Nephron progenitor cell (in vitro differentiated cells): ENCODE data around the gene SLC5A2.
"Not testable (repeated sequence)": the region's sequence is repeated elsewhere in the genome, so short reads cannot be mapped to it uniquely, and the experiment has no call there.

ENCODE experiments used
- DNase-seq: peaks from one replicate; pipeline ENCODE4 v3.0.0; 2021
- H3K27ac Mint-ChIP-seq: 2 replicates; pipeline ENCODE4 v1.8.0; 2021; ENCODE audit warnings: mild to moderate bottlenecking, moderate library complexity, mixed read lengths
- H3K27me3 Mint-ChIP-seq: 2 replicates; pipeline ENCODE4 v1.8.0; 2021; ENCODE audit warnings: mild to moderate bottlenecking, low read depth, mixed read lengths; ENCODE audit not compliant: poor library complexity
- H3K36me3 Mint-ChIP-seq: 2 replicates; pipeline ENCODE4 v1.8.0; 2021; ENCODE audit warnings: low read depth, mixed read lengths
- H3K4me1 Mint-ChIP-seq: 2 replicates; pipeline ENCODE4 v1.8.0; 2021; ENCODE audit warnings: mixed read lengths
- H3K4me3 Mint-ChIP-seq: 2 replicates; pipeline ENCODE4 v1.8.0; 2021; ENCODE audit warnings: mild to moderate bottlenecking, moderate library complexity, mixed read lengths
- H3K9me3 Mint-ChIP-seq: 2 replicates; pipeline ENCODE4 v1.8.0; 2021; ENCODE audit warnings: mild to moderate bottlenecking, moderate library complexity, mixed read lengths
- CTCF ChIP-seq: fragments of 200-600 bp; sonication (generic); IDR thresholded peaks from 2 replicates; pipeline ENCODE4 v1.5.0; 2021; ENCODE audit warnings: antibody characterized with exemption

Gene SLC5A2

DNA sequence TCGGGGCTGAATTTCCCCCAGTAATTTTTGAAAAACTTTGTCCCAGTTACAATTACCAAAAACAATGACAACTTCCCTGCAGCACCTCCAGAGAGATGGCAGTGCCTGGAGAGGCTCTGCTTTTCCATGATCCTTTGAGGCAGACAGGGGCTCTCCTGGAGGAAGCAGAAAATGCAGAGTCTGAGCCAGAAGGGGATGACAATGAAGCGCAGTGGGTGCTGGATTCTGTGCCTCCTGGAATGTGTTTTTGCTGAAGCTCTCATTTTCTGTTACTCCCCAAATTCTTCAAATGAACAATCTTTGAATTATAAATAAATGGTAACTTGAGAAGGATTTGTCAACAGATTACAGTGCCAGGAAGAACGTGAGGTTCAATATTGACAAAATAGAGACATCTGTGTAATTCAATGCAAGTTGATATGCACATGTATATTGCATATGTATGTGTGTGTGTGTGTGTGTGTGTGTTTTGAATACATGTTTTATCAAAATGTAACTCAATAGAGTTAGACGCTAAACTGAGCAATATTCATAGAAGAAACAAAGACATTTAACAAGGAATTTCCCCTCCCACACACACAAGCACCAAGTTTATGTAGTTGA is 35.0 kb downstream of the SLC5A2 start:
- Mint-ChIP-seq H3K4me1 (no peaks in the 10 kb centered on the region), H3K27ac (no peak overlapping the region), H3K4me3 (no peak overlapping the region), H3K36me3 (no peaks in the 10 kb centered on the region), H3K9me3 (peaks cover 24% of the 10 kb centered on the region), H3K27me3 (peaks cover 22% of the 10 kb centered on the region)
- no peak for DNase-seq
- no peak for TF ChIP-seq CTCF

DNA sequence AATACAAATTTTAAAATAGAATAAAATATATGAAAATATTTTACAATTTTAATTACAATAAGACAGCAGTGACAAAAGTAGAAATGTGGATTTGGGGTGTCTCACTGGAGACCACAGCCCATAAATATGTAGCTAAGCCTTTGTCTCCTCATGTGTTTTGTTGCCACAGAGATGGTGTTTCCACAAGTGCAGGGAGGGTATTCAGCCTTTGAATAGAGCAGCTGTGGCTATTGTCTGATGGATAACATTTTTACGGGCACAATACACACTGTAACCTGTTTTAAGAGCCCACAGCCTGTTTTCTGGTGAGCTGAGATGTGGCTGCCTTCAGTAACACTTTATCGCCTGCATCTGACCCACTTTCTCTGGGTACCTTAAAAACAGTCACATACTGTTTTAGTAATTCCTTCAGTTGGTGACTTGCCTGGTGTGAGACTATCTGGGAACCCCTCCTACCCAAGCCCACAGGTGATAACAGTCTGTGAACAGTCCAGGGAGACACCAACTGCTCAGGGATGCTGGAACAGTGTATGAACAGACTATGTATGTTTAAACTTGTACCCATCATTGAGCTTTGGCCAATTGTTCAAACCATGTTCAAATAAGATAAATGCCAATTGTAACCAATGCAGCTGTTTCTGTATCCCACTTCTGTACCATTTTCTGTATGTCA is 37.0 kb downstream of the SLC5A2 start:
- TF ChIP-seq CTCF, result no peak
- peaks cover 21% of the 10 kb centered on the region for H3K27me3 Mint-ChIP-seq
- DNase-seq, result no peak

DNA sequence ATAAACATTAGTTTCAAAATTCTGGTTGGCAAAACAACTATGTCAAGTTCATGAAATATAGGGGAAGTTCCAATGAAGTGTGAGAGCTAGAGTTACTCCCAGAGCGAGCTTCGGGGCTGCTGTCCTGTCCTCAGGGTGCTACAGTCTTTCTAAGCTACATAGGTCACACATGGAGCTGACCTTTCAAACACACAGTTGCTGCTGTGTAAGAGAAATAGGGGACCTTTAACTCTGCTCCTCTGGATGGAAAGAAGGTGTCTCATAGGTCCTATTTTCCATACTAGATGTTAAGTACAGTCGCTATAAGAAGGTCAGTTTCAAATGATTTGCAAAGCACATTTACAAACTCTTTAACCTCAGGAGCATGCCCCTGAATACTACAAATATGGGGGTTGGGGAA is 38.4 kb downstream of the SLC5A2 start:
- Mint-ChIP-seq H3K4me3 (no peak overlapping the region), H3K9me3 (peaks cover 15% of the 10 kb centered on the region), H3K4me1 (no peaks in the 10 kb centered on the region), H3K27me3 (peaks cover 22% of the 10 kb centered on the region), H3K36me3 (no peaks in the 10 kb centered on the region), H3K27ac (no peak overlapping the region)
- TF ChIP-seq CTCF, result no peak
- no peak for DNase-seq

More for the DNA sequence above, 37.0 kb downstream of the SLC5A2 start:
- H3K4me1 Mint-ChIP-seq, result no peaks in the 10 kb centered on the region
- no peak overlapping the region for H3K4me3 Mint-ChIP-seq
- H3K36me3 Mint-ChIP-seq, result no peaks in the 10 kb centered on the region
- H3K27ac Mint-ChIP-seq, result no peak overlapping the region
- H3K9me3 Mint-ChIP-seq, result peaks cover 24% of the 10 kb centered on the region

GRCh38 chr16:31522071-31522470 is 39.1 kb downstream of the SLC5A2 start:
- H3K4me3 Mint-ChIP-seq, result no peak overlapping the region
- peaks cover 10% of the 10 kb centered on the region for H3K9me3 Mint-ChIP-seq
- H3K27ac Mint-ChIP-seq, result no peak overlapping the region
- no peaks in the 10 kb centered on the region for H3K36me3 Mint-ChIP-seq
- H3K27me3 Mint-ChIP-seq, result peaks cover 22% of the 10 kb centered on the region
- DNase-seq, result no peak
- no peak for TF ChIP-seq CTCF
- no peaks in the 10 kb centered on the region for H3K4me1 Mint-ChIP-seq

DNA sequence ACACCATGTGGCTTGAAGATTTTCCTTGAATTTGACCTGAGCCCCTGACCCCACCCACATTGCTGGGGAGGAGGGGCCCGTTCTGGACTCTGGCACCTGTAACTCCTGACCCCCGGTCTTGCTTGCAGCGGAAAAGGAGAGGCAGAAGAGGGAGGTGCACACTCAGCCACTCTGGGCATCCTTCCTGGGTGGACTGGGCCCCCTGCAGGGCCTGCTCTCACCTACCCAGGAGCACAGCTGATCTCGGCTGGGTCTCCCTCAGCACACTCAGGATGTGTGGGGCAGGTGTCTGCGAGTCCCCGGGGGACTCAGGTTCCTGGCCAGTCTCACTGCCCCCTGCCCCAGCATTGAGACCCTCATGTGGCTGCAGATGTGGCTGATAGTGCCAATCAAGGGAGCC is 40.8 kb downstream of the SLC5A2 start:
- H3K36me3 Mint-ChIP-seq, DNase-seq, H3K4me3 Mint-ChIP-seq, H3K4me1 Mint-ChIP-seq, H3K9me3 Mint-ChIP-seq, H3K27ac Mint-ChIP-seq: not testable (repeated sequence)
- H3K27me3 Mint-ChIP-seq, result peaks cover 22% of the 10 kb centered on the region

DNA sequence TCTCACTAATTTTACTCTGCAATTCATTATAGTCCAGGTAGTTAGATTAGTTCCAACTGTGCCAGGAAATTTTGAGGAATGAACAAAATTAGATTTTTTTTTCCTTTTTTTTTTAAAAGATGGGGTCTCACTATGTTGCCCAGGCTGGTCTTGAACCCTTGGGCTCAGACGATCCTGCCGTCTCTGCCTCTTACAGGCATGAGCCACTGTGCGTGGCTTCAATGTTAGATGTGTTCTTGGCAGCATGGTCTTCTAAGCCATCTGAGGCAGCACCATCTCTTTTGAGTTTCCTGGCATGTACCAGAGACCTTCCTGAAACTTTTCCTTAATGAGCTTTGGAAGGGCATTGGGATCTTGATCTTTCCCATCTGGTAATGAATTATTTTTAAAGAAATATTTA is 42.2 kb downstream of the SLC5A2 start:
- Mint-ChIP-seq H3K36me3 (no peaks in the 10 kb centered on the region), H3K4me3 (no peak overlapping the region), H3K27ac (no peak overlapping the region), H3K27me3 (peaks cover 22% of the 10 kb centered on the region), H3K4me1 (peaks cover 13% of the 10 kb centered on the region), H3K9me3 (no peaks in the 10 kb centered on the region)
- DNase-seq, result no peak
- no peak for TF ChIP-seq CTCF
